T-helper 2 cell (primary cell): ENCODE data around the gene TRIM37.
A peak's percentile ranks its signal among the peaks of the same experiment; 100 is the strongest.
"Not testable (repeated sequence)": the region's sequence is repeated elsewhere in the genome, so short reads cannot be mapped to it uniquely, and the experiment has no call there.

Experiments used
- DNase-seq, 5 experiments: peaks; one replicate each; pipeline versions ENCODE4 v3.0.0 to v3.0.0-alpha.2; 2012 to 2022

Gene TRIM37

DNA sequence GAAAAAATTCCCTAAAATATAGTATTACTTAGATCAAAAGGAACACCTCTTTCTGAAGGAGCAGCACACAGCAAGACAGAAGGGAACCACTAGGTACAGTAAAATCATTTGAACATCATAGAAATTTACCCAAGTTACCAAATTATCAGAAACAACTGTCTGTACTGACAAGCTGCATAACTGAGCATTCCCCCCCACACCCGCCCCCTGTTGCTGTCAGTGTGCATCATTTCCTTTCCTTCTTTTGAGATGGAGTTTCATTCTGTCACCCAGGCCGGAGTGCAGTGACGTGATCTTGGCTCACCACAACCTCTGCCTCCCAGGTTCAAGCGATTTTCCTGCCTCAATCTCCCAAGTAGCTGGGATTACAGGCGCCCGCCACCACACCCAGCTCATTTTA lies 120.7 kb downstream of the TRIM37 start:
- no peak for DNase-seq

DNA sequence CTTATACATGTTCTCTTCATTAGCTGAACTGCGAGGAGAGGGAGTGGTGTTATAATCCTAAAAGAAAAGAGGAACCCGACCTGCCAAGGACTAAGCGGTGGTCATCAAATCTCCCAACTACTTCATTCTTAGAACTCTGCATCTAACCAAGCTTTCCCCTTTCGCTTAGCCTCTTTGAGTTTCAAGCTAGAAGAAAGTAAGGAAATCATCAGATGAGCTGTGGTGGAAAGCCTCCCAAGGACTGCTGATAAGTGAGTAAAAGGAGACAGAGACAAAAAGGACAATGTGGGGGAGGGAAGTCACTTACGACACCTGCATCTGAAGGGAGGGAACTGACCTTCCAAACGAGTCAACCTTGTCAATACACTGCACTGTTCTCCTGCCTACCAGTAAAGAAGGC lies 121.3 kb downstream of the TRIM37 start:
- DNase-seq: no peak

GRCh38 chr17:58982626-58983025 lies 124.1 kb downstream of the TRIM37 start:
- DNase-seq: no peak

- no peak for DNase-seq
Observed at GRCh38 chr17:58980706-58981481, 125.8 kb downstream of the TRIM37 start.

DNA sequence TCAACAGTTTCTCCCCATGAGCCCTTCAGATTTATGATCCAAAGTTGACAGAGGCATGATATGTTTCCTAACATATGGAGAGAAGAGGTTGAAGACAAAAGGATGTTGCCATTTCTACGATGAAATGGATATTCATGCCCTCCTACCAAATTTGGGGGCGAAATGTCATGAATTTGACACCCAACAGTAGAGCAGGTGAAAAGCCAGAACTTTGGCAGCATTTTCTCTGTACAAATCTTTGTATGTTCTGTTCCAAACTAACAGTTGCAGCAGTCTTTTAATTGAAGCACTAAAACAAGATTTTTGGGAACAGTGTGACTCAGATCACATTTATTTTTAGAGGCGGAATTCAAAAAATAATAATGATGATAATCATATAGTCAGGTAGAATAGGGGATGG lies 130.1 kb downstream of the TRIM37 start:
- no peak for DNase-seq

DNA sequence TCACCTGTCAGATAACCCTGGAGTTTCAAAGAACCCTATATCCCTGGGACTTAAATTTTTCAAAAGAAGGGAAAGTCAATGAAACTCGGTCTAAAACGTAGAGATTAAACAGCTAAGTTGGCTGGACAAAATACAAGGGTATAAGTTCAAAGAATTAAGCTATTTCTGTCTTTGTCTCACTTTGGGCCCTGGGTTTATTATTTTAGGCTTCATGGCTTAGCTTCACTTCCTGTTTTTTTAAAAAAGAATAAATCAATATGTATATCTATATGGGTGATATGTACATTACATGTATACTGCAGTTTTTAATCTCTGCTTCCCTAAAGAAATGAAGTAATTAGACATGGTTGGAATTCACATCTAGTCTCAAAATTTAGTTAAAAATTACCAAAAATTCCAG lies 132.3 kb downstream of the TRIM37 start:
- no peak for DNase-seq

DNA sequence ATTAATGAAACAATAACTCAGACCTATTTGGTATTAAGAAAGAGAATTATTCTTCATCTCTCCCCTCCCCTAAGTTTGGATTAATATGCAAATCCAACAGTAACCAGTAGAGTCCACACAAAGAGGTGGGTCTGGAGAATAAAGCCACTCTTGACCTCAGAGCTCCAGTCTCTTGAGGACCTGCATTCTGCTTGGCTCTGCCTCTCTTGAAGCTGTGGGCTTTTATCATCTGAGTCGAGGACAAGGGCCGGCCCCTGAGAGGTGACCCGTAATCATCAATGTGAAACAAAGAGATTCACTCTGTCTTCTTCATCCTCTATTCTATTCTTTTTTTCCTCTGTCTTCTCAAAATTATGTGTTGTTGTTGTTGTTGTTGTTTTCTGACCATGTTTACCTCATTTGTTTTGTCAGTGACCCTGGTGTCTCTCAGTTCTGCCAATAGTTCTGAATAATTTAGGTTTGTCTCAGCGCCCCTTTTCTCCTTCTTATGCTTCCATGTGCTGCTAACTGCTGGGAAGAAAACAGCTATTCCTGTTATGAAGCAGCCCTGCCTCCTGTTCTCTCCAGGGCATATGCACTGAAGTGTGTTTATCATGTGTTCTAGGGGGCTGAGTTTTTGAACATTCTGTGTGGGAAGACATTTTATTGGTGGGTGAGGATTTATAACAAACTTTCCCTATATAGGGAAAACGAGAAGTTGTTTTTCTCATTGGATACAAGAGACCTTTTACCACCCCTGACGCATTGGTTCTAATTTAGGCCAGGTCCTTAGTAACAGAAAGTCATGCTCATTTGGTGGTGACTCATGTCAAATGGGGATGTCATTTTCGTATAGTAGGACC lies 135.8 kb downstream of the TRIM37 start:
- no peak for DNase-seq

DNA sequence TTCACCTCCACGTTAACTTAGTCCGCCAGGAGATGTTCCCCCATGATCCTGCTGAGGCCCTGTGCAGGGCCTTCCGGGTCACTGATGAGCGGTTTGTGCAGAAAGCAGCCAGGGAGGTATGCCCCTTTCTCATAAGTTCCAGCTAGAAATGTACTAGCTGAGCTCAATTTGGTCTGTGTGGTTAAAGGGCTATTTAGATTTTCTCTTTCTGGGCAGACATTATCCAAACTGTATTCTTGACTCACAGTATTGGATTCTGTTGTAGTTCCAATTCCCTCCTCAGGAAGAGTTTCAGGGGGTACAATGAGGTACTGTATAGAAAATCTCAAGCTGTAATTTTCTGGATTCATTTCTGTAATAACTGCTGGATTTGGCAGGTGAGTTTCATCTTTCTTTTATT lies 137.1 kb downstream of the TRIM37 start:
- no peak for DNase-seq

DNA sequence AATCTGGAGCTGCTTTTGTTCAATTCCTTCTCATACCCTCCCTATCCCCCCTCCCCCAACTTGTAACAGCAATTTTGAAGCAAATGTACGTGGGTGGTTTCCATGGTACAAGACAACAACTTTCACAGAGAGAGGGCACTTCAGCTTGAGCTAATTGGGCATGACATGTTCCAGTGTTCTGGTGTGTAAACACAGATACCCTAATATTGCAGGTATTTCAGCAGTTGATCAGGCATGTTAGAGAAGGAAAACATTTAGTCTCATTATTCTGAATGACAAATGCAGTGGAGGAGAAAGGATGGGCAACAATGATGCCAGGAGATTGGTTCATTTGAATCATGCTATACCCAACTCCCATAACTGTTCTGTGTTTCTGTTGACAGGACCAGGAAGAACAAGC lies 137.5 kb downstream of the TRIM37 start:
- DNase-seq: peak in 1 of 5 experiments; percentile 29

DNA sequence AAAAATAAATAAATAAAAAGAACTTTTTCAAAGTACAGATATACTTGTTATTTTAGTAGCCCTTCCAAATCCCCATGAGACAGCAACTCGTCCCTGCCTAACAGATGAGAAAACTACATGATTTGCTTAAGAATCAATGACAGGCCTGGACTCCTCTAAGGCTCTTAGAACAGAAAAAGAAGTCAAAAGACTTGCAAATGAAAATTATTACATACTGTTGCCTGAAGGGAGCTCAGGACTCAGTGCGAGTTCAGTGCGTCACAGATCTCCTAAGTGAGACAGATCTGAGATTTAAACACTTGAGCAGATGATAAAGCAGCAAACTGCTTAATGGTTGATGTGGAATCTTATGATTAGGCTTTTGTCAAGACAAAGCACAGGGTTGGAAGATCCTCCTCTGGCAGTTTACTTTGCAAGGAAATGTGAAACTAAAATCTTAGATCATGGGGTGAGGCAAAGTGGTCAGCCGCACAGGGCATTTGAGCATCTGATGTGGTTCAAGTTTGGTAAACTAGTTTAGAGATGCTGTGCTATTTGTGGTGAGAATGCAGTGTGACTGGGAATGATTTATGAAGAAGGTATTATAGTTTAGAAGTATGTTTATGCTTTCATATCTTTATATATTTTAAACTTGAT lies 138.1 kb downstream of the TRIM37 start:
- peak in 2 of 5 experiments; percentile 1 to 52 for DNase-seq

DNA sequence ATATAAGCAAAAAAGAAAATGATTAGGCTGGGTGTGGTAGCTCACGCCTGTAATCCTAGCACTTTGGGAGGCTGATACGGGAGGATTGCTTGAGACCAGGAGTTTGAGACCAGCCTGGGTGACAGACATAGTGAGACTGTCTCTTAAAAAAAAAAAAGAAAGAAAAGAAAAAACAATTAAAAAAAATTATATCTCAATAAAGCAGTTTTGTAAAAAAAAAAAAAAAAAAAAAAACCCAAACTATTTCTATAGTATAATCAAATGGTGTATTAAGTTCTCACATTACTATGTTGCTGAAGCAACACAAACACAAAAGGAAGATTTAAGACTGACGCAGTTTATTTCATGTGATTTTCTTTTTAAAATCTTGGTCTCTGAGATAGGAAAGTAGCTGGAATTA lies 140.5 kb downstream of the TRIM37 start:
- DNase-seq: no peak

DNA sequence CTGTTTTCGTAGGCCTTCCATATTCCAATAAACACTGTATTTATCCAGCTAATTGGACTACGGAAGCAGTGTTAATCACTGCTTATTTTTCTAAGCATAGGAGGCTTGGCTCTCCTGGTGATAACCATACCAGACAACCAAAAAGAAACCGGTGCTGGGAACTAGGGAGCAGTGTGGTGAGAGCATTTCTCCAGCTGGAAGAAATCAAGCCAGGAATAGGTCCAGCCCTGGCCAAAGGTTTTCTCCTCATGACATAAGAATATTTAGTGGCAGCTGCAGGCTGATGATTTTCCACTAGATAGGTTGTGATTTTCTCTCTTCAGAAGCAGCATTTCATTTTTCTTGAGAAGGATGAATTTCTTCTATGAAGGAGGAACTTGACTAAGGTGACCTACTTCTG lies 141.5 kb downstream of the TRIM37 start:
- DNase-seq: no peak

DNA sequence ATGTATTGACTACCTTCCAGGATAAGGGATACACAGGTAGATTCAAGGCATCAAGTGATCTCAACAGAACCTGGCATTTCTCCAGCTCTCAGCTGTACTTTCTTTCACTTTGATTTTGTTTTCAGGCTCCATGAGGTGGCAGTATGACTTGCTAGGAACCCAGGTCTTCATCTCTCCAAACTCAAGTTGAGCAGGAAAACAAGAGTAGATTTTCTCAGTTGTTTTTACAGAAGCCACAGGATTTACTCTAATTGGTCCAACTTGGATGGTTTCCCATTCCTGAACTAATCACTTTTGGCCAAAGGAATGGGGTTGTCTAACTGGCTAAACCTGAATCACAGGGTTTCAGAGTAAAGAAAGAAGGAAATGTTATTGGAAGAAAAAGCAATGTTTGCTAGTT lies 146.6 kb downstream of the TRIM37 start:
- DNase-seq: peak in 1 of 5 experiments; percentile 36

DNA sequence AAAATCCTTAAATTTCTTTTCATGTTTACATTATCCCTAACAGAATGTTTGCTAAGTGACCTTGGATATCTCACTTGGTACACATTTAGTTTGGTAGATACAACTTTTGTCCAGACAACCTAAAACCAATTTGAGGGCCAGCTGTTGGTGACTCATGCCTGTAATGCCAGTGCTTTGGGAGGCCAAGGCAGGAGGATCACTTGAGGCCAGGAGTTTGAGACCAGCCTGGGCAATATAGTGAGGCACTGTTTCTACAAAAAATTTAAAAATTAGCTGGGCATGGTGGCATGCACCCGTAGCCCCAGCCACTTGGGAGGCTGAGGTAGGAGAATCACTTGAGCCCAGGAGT lies 149.0 kb downstream of the TRIM37 start:
- DNase-seq: not testable (repeated sequence)

- DNase-seq: no peak
Observed at GRCh38 chr17:58956997-58957724, 149.5 kb downstream of the TRIM37 start.

- DNase-seq: not testable (repeated sequence)
Observed at GRCh38 chr17:58954358-58954757, 152.3 kb downstream of the TRIM37 start.

DNA sequence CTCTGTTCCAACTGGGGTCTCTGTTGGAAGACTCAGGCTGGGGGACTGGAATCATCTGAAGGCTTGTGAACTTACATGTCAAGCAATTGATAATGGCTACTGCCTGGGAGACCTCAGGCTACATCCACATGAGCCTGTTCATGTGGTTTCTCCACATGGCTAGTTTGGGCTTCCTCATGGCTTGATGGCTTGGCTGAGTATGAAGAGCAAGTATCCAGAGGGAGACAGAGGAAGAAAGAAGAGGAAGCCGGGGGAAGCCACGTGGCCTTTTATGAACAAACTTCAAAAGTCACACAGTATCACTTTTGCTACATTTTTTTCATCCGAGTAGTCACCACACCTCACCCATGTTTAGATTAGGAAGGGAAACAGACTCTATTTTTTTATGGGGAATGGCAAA lies 158.9 kb downstream of the TRIM37 start:
- DNase-seq: no peak

DNA sequence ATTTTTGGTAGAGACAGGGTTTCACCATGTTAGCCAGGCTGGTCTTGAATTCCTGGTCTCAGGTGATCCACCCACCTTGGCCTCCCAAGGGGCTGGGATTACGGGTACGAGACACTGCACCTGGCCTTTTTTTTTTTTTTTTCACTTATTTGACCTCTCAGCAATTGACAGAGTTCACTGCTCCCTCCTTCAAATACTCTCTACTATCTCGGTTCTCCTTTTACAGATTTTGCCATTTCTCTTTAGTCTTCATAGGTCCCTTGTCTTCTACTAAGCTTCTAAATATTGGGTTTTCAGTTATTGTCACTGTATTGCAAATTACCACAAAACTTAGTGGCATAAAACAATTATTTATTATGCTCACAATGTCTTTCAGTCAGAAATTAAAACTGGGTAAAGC lies 159.3 kb downstream of the TRIM37 start:
- no peak for DNase-seq

DNA sequence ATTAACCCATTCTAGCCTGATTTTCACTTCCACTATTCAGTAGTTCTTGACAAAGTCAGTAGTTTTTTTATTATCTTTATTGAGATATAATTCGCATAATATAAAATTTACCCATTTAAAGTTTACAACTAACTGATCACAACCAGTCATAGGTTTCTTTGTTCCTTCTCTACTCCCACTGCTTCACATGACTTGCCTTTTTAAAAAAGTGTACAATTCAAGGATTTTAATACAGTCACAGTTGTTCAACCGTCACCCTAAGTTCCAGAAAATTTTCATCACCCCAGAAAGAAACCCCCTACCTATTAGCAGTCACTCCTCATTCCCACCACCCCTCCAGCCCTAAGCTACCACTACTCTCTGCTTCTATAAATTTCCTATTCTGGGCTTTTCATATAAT lies 162.5 kb downstream of the TRIM37 start:
- DNase-seq: no peak

DNA sequence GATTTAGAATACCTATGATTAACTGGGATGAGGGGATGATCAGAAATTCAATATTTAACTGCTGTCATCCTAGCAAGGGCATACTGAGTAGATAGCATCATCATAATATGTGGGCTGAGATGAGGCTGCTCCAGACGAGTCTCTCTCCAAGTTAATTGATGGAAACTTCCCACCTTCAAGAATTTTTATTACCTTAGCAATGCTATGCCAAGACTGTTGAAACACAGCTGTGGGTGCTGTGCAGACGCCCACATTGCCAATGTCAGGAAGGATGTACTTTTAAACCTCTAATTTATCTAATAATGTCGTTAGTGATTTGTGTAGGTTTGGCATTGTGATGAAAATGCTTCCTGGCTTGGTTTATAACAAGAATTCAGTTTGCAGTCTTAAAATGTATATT lies 170.4 kb downstream of the TRIM37 start:
- DNase-seq: no peak

- no peak for DNase-seq
Observed at GRCh38 chr17:58932956-58933355, 173.7 kb downstream of the TRIM37 start.
